GM12878 (cell line): ENCODE data around the gene CISD2. TPM values are rescaled to one million over a fixed set of nuclear protein-coding genes. Genes with fewer than 3 reads are reported as not detected.

Experiments used
- FOXK2 ChIP-seq: fragments of 450-650 bp; IDR thresholded peaks from 2 replicates; pipeline ENCODE4 v1.6.1; 2017; ENCODE audit warnings: mild to moderate bottlenecking, moderate library complexity
- IKZF2 ChIP-seq, 2 experiments: fragments of 450-650 bp; IDR thresholded peaks; 2 replicates each; pipeline ENCODE4 v1.6.1; 2017; ENCODE audit warnings: mild to moderate bottlenecking in 2 of 2, moderate library complexity in 2 of 2
- KDM1A ChIP-seq: fragments of 200-600 bp; sonication (generic); IDR thresholded peaks from 2 replicates; pipeline ENCODE4 v1.6.1; 2016; ENCODE audit warnings: borderline replicate concordance
- MEF2A ChIP-seq: IDR thresholded peaks from 2 replicates; pipeline ENCODE4 v1.6.1; 2011; ENCODE audit warnings: low read depth, mild to moderate bottlenecking, low read length, moderate library complexity; ENCODE audit not compliant: insufficient read depth
- MYC ChIP-seq: IDR thresholded peaks from 2 replicates; pipeline ENCODE4 v1.6.1; 2011; ENCODE audit warnings: mild to moderate bottlenecking, low read length, moderate library complexity, inconsistent platforms; ENCODE audit not compliant: insufficient read depth, insufficient replicate concordance, insufficient read length, severe bottlenecking
- NBN ChIP-seq: fragments of 450-650 bp; IDR thresholded peaks from 2 replicates; pipeline ENCODE4 v1.6.1; 2016
- NR2C1 ChIP-seq: fragments of 450-650 bp; IDR thresholded peaks from 2 replicates; pipeline ENCODE4 v1.6.1; 2017; ENCODE audit warnings: antibody characterized with exemption, mild to moderate bottlenecking, moderate library complexity
- NRF1 ChIP-seq: conservative IDR thresholded peaks from 2 replicates; pipeline ENCODE4 v1.6.1; 2011; ENCODE audit warnings: mild to moderate bottlenecking, low read depth, low read length, improper control_type of control experiment
- SRF ChIP-seq, 2 experiments: IDR thresholded peaks; 2 replicates each; pipeline ENCODE4 v1.6.1; 2011; ENCODE audit warnings: low read depth in 2 of 2, low read length in 2 of 2, mild to moderate bottlenecking in 1 of 2, moderate library complexity in 1 of 2
- SUPT20H ChIP-seq: IDR thresholded peaks from 2 replicates; pipeline ENCODE4 v1.6.1; 2011; ENCODE audit warnings: low read depth, mild to moderate bottlenecking, low read length, moderate library complexity, borderline replicate concordance; ENCODE audit not compliant: control insufficient read depth
- polyA plus RNA-seq, 11 experiments: library from polyadenylated mRNA; depleted of rRNA in 4 of 11; unstranded in 6 of 11; stranded (reverse) in 5 of 11; fragments of >200 nt; fragmentation: Nextera tagmentation in 4 of 11; fragmentation: Illumina TruSeq in 1 of 11; extraction: Ambion mirVana in 4 of 11; extraction: Trizol in 1 of 11; gene quantifications; 1 replicate in 1 of 11; 2 replicates in 10 of 11; pipeline versions ENCODE4 v1.2.1 to v1.2.3, GENCODE V29; 2011 to 2016; ENCODE audit warnings: inconsistent platforms in 2 of 11, missing spikeins in 2 of 11, low read depth in 1 of 11
- total RNA-seq, 4 experiments: library from RNA; depleted of rRNA in 3 of 4; stranded (reverse); fragments of >200 nt in 3 of 4; fragmentation: Illumina TruSeq in 1 of 4; extraction: Trizol in 1 of 4; gene quantifications; 2 replicates each; pipeline versions ENCODE4 v1.2.1 to v1.2.3, GENCODE V29; 2013 to 2021
- TF ChIP-seq, protein P1 (sequence below): IDR thresholded peaks from 2 replicates; pipeline ENCODE4 v1.6.1; 2012; ENCODE audit warnings: mild to moderate bottlenecking, low read depth, low read length
- TF ChIP-seq, protein P2 (sequence below): fragments of 450-650 bp; IDR thresholded peaks from 2 replicates; pipeline ENCODE4 v1.6.1; 2017; ENCODE audit warnings: antibody characterized with exemption, mild to moderate bottlenecking, moderate library complexity

CISD2 gene
- total and polyA plus RNA-seq, 10 of the 15 experiments (the other 5 are each of a cell fraction or from before 2014, with no cell fraction given) = 29.5 to 132 (median 38.9) TPM

DNA sequence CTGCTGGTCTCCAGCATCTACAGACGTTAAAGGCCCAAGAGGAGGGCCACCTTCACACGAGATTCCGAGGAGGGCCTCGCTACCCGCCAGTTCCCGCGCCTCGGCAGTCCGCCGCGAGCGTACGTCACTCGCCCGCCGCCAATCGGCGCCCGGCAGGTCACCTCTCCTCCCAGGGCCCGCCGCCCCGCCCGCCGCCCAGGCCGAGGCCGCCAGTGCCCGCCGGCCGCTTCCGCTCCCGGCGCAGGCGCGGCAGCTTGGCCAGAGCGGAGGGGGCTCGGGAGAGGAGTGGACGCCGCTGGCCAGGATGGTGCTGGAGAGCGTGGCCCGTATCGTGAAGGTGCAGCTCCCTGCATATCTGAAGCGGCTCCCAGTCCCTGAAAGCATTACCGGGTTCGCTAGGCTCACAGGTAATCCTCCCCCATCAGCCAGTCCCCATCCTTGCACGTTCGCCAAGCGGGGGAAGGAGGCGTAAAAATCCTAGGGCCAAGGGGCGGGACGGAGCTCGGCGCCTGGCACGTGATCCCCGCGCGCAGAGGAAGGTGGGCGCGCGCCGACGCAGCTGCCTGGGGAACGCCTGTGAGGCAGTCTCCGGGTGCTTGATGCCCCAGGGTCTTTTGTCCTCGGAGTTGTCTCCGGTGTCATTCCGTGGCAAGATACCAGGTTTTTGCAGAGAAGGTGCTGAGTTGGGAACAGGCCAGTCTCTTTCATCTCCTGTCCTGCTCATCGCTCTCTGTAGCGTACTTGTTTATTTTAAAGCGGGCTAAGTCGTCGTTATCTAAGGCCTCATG, at the start of gene CISD2 (continued):
- TF ChIP-seq, protein P1, sequence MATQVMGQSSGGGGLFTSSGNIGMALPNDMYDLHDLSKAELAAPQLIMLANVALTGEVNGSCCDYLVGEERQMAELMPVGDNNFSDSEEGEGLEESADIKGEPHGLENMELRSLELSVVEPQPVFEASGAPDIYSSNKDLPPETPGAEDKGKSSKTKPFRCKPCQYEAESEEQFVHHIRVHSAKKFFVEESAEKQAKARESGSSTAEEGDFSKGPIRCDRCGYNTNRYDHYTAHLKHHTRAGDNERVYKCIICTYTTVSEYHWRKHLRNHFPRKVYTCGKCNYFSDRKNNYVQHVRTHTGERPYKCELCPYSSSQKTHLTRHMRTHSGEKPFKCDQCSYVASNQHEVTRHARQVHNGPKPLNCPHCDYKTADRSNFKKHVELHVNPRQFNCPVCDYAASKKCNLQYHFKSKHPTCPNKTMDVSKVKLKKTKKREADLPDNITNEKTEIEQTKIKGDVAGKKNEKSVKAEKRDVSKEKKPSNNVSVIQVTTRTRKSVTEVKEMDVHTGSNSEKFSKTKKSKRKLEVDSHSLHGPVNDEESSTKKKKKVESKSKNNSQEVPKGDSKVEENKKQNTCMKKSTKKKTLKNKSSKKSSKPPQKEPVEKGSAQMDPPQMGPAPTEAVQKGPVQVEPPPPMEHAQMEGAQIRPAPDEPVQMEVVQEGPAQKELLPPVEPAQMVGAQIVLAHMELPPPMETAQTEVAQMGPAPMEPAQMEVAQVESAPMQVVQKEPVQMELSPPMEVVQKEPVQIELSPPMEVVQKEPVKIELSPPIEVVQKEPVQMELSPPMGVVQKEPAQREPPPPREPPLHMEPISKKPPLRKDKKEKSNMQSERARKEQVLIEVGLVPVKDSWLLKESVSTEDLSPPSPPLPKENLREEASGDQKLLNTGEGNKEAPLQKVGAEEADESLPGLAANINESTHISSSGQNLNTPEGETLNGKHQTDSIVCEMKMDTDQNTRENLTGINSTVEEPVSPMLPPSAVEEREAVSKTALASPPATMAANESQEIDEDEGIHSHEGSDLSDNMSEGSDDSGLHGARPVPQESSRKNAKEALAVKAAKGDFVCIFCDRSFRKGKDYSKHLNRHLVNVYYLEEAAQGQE = 0 out of 2 replicates have a peak, but pooled peaks have one; percentile 14
- TF ChIP-seq KDM1A (no peak), SUPT20H (no peak), NBN (peak; percentile 82; the same call in 1 of the 2 replicates), IKZF2 (IDR thresholded peaks at IDR 0.05) (peak; percentile 76 to 77), MYC (no peak), SRF (IDR thresholded peaks at IDR 0.05; ENCODE audit: low read depth in 2 of 2, low read length in 2 of 2) (no peak), NR2C1 (0 out of 2 replicates have a peak, but pooled peaks have one; percentile 36), MEF2A (no peak), FOXK2 (no peak), NRF1 (peak; percentile 24)
- TF ChIP-seq, protein P2, sequence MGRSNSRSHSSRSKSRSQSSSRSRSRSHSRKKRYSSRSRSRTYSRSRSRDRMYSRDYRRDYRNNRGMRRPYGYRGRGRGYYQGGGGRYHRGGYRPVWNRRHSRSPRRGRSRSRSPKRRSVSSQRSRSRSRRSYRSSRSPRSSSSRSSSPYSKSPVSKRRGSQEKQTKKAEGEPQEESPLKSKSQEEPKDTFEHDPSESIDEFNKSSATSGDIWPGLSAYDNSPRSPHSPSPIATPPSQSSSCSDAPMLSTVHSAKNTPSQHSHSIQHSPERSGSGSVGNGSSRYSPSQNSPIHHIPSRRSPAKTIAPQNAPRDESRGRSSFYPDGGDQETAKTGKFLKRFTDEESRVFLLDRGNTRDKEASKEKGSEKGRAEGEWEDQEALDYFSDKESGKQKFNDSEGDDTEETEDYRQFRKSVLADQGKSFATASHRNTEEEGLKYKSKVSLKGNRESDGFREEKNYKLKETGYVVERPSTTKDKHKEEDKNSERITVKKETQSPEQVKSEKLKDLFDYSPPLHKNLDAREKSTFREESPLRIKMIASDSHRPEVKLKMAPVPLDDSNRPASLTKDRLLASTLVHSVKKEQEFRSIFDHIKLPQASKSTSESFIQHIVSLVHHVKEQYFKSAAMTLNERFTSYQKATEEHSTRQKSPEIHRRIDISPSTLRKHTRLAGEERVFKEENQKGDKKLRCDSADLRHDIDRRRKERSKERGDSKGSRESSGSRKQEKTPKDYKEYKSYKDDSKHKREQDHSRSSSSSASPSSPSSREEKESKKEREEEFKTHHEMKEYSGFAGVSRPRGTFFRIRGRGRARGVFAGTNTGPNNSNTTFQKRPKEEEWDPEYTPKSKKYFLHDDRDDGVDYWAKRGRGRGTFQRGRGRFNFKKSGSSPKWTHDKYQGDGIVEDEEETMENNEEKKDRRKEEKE = no peak
